GM18517 (cell line): Measurements from ENCODE around the gene DSCAML1.

ENCODE experiments used
- ATAC-seq: cut with Tn5 transposase; IDR thresholded peaks from one replicate; pipeline ENCODE4 v1.9.1; 2021; ENCODE audit warnings: mild to moderate bottlenecking, moderate library complexity; ENCODE audit not compliant: unreplicated experiment

Gene DSCAML1

DNA sequence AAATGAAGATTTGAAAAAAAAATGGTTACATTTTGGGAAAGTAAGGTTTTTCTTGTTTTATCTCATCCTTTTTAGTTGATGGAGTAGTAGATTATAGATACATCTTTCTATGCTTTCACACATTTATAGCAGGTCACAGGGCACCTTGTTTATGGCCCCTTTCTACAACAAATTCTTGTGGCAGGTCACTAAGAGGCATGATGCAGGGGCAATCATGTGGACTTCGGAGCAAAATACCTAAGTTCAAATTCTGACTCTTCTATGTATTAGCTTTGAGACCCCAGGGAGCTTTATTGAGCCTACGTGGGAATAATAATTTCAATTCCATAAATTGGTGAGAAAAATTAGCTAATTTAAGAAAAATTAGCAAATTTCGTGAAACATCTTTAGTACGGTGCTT lies 177.4 kb downstream of the DSCAML1 start:
- no peak for ATAC-seq

DNA sequence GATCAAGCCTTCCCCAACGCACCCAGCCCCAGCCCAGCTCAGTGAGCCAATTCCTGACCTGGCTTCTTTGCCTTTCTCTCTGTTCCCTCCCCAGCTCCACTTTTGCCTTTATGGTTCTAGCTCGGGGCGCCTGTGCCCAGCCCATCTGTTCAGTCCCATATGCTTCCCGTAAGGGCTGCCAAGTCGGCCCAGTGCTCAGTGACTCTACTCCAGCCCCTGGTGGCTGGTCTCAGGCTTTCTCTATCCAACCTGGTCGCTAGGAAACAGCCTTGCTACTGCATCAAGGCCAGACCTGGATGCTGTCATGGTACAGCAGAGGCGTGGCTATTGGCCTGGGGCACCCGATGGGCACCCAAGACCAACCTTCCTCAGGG lies 178.0 kb downstream of the DSCAML1 start:
- no peak for ATAC-seq

DNA sequence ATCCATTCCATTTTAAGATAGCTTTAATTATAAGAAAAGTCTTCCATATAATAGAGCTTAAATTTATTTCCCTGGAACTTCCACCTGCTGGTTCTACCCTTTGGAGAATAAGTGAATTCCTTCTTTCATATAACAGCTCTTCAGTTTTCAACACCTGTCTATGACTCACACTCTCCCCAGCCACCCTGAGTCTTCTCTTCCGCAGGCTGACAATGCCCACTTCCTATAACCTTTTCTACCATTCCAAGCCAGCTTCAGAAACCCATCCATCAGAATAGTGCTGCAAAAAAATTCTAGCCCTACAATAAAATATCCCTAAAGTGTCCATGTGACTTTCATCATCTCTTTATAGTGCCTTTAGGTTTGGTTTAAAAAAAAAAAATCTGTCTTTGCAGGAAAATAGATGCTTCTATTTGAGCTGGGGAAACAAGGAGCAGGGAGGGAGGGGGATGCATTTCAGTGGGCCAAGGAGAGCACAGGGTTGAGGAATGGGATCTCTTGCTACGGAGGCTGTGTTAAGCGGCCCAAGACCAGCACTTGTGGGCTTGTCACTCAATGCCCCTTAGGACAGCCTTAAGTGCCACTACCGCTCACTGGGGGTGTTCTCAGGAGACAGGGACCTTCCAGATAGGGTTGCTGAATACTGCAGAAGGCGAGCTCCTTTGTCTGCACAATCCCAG lies 178.6 kb downstream of the DSCAML1 start:
- no peak for ATAC-seq

DNA sequence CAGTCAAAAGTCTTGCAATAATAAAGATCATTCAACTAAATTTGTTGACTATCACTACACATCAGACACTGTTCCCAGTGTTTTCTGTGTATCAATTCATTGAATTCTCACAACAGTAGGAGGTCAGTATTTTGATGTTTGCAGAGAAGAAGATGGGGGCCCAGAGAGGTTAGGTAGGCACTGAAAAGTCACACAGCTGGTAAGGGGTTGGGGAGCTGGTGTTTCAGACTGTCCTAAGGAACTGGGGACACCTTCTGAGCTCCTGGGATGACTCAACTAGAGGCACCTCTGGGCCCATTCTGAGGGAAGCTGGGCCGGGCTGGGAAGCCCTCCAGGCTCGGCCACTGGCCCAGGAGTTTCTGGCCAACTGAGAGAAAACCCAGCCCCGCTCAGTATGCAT lies 180.0 kb downstream of the DSCAML1 start:
- no peak for ATAC-seq

DNA sequence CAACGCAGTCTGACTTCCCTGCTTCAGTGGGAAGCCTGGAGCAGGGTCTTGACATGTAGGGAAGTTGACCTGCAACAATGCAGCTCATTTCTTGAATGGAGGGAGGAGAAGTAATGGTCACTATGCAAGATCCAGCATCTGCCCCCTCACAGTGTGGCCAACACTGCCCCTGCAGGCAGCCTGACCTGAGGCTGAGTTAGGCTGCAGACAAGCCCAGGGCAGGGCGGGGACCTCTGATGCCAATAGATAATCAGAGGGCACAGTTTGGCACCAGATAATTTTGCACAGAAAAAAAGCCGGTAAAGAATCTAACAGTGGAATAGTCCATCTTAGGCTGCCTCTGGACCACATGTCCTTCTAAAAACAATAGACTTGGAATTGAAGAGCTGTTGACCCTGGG lies 182.3 kb downstream of the DSCAML1 start:
- no peak for ATAC-seq

DNA sequence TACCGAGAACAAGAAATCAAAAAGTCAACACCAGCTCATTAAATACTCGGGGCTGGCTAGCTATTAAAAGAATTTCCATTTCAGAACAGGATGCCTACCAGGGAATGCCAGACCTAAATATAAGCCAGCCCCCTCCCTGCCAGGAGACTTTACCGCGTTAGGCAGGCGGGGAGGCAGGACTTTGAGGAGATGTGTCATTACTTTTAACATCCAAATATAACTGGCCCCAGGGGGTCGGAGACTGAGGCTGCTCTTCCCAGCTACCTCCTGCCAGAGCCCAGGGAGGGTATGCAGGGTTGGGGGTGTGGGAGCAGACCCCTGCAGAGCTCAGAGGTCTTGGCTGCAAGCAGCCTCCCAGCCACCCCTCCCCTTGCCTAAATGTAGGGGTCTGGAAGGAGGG lies 183.5 kb downstream of the DSCAML1 start:
- ATAC-seq, result no peak

DNA sequence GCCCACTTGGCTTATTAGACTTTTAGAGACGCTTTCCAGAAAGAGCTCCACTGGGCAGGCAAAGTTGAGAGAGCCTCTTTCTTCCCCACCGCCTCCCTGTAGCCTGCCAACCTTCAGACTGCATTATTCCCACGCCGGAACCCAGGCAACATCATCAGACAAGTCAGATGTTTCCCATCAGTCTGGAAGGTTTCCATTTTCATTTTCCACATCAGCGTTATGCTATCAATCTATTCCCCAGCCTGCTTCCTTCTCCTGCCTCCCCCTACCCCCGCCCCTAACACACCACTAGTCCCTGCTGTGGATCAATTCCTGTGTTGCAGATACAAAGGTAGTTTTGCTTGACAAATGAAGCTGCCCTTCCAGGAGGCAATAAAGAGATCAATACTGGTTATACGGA lies 184.8 kb downstream of the DSCAML1 start:
- no peak for ATAC-seq

DNA sequence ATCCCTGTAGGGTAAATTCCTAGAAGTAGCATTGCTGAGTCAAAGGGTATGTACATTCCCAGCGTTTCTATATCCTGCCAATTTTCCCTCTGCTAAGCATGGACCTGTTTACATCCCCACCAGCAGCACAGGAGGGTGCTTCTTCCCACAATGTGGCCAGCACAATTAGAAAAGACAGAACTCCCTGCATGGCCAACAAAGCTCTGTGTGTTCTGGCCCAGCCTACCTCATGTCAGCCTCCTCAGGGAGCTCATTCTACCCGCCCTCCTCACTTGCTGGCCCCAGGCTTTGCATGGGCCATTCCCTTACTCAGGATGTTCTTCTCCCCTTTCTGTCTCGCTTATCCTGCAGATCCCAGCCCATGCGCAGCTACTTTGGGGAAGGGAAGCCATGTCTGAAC lies 186.1 kb downstream of the DSCAML1 start:
- ATAC-seq, result no peak

DNA sequence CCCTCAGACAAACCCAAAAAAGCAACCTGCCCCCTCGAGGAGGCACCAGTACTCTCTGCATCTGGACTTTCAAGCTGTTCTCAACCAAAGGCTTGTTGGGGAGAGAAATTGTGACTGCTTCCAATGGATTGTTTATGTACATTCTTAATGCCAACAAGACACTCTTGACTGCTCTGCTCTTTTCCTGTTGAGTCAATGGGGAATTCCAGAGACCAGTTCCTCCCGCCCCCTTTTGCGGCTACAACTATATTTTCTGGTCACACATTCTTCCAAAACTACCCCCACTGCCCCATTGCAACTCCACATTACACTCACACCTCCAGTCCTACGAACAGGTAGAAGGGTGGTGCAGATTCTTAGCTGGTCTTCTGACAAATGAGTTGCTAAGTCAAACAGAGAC lies 187.0 kb downstream of the DSCAML1 start:
- ATAC-seq, result no peak

DNA sequence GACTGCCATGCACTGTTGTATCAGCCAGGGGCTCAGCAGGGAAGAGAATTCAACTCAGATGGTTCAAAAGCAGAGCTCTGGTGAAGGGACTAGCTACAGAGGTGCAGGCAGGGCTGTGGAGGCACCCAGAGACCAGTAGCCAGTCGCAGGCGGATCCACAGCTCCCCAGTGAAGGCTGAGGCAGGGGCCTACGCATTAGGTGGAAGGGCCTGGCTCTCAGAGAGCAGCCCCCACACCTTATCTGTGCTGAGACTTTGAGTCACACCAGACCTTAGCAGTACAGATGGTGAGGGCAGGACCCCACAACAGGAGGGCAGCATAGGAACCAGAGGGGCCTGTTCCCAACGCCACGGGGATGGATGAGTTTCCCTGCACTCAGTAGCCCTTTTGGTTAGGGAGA lies 189.6 kb downstream of the DSCAML1 start:
- ATAC-seq, result no peak

DNA sequence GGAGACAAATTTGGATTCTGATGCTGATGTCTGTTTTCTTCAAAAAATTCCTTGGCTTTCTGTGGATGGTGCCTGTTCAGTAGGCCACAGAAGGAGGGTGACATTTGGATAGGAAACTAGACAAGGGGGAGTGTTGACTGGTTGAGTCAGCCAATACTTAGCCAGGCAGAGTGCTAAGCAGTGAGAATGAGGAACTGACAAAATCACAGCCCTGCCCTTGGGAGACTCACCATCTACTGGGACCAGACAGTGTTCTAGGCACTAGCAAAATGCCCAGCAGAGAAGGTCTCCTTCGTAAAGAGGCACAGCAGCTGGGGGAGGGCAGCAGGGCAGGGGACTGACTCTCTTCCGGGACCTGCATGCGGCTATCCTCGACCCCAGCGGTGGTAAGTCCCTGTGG lies 190.2 kb downstream of the DSCAML1 start:
- ATAC-seq, result no peak

DNA sequence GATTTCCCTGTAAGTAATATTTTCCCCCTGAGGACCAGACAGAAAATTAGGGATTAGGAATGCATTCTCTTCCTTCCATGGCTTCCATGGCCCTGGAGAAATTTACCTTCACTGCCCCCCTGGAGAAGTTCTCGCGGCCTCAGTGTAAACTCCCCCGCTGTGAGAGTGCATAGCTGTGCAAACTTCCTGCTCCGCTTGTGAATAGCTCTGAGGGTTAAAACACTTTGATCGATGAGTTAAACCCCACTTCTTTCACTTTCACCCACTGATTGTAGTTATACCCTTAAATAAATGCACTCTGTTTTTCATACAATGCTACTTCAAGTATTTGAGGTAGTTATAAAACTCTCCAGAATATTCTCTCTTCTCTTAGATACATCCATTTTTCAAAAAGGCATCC lies 190.8 kb downstream of the DSCAML1 start:
- ATAC-seq, result peak; percentile 57

DNA sequence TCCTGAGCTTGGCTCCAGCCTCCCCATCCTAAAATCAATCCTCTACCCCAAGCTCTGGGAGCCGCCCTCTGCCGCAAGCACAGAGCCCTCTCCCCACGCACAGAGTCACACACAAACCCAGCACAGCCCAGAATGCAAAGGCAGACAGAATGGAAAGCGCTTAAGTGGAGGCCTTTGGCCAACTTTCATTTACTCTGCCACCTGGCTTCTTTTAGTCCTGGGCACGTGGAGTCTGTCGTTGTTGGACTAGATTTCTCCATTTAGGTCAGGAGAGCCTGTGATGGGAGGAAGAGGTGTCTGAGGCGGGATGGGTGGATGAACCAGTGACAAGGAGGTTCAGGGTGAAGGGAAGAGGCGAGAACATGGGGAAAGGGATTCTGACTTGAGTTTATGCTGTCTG lies 191.7 kb downstream of the DSCAML1 start:
- ATAC-seq, result no peak

DNA sequence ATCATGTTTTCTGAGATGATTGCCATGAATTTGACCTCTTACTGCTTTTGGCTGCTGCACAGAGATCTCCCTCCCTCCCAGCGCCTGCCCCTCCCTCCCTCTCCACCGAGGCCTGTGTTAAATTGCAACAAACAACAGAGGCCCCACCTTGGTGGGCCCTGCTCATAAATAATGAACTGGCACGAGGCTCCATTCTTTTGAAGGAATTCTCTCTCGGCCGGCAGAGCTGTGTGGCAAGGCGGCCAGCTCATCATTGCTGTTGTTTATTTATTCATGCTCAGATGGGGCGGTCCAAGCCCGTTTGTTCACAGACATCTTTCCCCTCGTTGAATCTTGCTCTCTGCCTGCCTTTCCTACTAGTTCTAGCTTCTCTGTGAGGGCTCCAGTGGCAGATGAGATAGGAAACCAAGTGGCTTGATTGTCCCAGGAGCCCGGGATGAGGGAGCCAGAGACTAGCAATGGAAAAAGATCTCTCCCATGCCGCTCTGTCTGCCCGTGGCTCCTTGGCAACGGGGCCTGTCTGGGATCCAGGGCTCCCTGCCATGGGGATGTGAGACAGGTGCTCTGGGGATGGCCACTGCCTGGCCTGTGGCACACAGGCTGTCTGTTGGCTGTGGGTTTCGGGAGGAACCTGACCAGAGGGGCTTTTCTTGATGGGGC lies 192.6 kb downstream of the DSCAML1 start:
- no peak for ATAC-seq

DNA sequence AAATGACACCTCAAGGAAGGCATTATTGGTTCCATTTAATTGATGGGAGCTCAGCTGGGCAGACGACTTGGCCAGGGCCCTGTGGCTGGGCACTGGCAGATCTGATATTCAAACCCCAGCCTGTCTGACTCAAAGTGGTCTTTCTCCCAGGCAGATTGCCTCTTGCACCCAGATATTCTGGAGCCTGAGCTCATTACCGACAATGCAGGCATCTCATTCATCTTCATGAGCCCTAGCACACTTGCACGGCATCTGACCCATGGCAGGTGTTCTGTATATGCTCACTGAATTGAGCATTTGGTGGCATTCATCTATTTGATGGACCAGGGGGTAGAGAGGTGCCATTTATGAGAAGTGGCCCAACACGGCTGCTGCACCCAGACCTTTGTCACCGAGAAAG lies 193.1 kb downstream of the DSCAML1 start:
- ATAC-seq, result no peak

DNA sequence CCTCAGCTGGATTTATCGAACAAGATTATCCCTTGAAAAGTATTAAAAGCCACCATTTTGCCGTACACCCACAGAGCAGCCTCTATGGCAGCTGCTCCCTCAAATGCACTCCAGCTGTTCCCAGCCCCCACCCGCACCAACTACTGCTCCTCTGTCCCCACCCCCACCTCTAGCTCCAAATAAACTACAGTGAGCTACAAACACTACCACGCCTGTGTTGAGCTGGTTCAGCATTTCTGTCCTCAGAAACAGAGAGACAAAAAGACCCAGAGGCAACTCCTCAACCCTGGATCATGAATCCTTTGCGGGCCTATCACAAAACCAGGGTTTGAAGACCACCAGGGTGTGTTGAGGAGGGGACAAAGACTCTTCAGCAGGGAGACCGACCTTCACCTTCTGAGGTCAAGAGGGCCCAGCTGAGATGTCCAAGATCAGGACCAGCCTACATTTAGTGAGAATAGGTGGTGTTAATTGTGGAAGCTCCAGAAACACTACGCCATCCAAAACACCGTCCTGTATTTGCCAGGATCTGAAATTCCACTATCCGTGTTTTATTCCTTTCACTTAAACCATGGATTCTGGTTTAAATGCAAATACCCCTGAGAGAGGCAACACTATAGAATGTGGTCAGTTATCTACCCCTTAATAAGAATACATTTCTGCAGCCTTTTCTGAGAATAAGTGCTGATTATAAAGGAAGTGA lies 195.9 kb downstream of the DSCAML1 start:
- ATAC-seq, result no peak

DNA sequence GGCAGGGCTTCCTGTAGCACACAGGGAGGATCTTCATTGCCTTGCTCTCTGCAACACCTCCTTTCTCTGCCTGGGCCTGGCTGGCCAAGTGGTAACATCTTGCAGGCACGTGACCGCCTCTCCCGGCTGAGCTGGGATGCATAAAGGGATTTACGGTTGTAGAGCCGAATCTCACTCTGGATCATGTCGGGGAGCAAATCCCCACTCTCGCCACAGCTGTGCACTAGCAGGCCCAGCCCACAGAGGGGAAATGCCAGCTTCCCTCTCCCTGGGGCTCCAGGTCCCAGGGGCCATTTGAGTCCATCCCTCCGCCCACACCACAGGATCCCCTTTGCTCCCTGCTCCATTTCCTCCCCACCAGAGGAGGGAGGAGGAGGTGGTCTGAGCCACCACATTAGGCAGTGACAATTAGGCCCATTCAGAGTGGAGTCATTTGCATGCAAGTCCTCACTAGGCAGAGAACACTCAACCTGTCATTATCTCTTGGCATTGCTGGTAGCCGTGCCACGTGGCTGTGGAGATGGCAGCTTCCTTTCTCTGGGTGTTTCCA lies 196.7 kb downstream of the DSCAML1 start:
- ATAC-seq, result no peak

DNA sequence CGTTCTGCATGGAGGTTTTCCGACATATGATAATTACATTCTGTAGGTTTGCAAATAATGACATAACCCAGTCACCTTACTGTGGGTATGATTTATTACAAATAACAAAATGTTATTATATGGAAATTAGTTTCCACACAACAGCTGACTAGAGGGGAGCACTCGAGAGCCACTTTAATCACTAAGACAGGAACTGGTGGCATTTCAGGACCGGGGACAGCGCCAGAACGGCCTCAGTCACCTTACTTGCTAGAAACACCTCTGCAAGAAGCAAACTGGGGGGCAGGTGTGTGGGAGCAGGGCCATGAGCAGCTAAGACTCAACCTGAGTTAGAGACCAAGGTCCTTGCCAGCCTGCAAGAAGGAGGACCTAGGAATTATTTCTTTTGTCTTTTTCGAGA lies 199.9 kb downstream of the DSCAML1 start:
- ATAC-seq, result no peak

DNA sequence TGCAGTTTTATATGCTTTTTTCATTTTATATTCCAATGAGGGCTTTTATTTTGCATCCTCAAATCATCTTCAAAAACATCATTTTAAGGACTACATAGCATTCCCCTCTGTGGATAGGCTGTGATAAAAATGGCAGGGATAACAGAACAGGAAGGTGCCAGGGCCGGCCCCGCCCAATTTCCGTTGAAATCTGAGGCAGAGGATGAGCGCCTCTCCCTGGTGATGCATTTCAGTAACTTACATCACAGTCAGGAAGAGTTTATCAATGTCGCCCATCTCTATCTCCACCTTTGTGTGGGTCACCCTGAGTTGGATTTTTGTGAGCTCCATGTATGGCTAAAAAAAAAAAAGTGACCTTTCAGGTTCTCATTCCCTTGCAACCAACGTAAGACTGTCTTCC lies 201.6 kb downstream of the DSCAML1 start:
- no peak for ATAC-seq

DNA sequence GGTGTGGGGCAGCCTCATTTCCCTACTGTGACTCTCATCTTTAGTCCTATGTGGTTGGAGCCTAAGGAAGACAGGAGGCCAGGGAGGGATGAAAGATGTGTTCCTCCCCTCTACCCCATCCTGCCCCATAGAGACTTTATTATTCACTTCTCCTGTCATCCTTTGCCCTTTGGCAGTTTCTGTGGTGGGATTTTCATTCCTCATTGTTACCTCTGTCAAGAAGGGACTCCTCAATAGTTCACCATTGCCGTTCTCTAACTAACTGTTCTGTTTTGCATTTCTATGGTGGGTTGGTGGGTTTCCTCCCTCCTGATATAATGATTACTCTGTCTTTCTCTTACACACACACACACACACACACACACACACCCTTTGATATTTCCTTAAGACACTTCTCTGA lies 202.3 kb downstream of the DSCAML1 start:
- ATAC-seq, result no peak

DNA sequence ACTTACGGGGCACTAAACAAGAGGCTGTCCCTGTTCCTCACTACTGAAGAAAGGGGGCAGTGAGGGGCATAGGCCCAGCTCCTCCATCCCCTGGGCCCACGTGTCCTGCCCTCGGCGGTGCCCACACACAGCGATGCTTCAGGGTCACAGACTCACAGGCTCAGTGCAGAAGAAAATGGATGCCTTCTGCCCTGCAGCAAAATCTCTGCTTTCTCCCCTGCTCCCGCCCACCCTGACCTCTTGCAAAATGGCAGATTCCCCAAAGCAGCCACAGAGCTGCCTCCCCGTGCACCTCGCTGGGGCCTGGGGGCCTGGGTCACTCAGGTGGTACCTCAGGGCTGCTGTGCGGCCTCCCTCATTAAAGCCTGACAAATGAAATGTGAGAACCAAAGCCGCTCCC lies 204.0 kb downstream of the DSCAML1 start:
- ATAC-seq, result no peak
